ENCODE measurements around the gene BARX2. TPM values are rescaled to one million over a fixed set of nuclear protein-coding genes. Genes with fewer than 3 reads are reported as not detected.

The BARX2 gene
- total RNA-seq, 2 donors from 2014 or later: not detected

- peak in 1 of 2 donors; percentile 23 for ATAC-seq
- intact Hi-C loops (cut with DNase I): no loop called here
- no peak for DNase-seq
Observed at GRCh38 chr11:129372609-129373488, 2.8 kb upstream of the BARX2 start.

GRCh38 chr11:129373489-129373953 is 2.1 kb upstream of the BARX2 start:
- no peak for ATAC-seq
- no peak for DNase-seq
- intact Hi-C loops (cut with DNase I): no loop called here

GRCh38 chr11:129374081-129374992 is 1.3 kb upstream of the BARX2 start:
- ATAC-seq (no peak), DNase-seq (no peak)
- intact Hi-C loops (cut with DNase I): no loop called here

- intact Hi-C loops (cut with DNase I): no loop called here
- peak; percentile 58 to 76 for ATAC-seq
- DNase-seq: peak; percentile 21
Observed at GRCh38 chr11:129374993-129375750, 476 bp upstream of the BARX2 start.

DNA sequence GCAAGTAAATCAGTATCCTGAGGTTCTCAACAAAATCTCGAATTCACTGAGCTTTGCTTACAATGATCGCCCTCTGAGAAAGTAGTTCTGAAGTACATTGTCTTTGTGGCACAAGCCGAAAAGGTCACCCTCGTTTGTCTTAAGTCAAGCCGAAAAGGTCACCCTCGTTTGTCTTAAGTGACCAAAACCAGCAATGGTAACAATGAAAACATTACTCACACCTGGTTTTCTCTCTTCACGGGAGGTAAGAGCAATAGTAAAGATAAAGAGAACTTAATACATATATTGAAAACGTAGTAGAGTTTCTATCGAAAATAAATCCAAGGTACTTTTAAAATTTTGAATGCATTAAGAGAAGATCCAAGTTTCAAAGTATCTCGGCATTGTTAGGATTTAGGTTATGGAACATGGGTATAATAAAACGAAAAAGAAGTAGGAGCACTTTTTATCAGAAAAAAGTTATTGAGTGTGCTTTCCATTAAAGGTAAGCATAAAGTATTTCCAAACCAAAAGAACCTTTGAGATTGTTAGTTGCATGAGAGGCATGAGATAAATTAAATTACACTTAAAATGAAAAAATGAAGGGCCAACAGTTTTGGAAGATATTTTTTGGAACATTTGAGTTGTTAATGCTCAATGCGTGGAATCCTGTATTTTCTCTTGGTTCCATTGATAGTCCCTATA is 1.2 kb downstream of the BARX2 start:
- no peak for DNase-seq
- intact Hi-C loops (cut with DNase I): no loop called here
- no peak for ATAC-seq

- no peak for ATAC-seq
- no peak for DNase-seq
- intact Hi-C loops (cut with DNase I): no loop called here
Observed at GRCh38 chr11:129377739-129378138, 2.1 kb downstream of the BARX2 start.

- no peak for DNase-seq
- intact Hi-C loops (cut with DNase I): no loop called here
- ATAC-seq: no peak
Observed at GRCh38 chr11:129380413-129380812, 4.8 kb downstream of the BARX2 start.

GRCh38 chr11:129382583-129382982 is 6.9 kb downstream of the BARX2 start:
- ATAC-seq (no peak), DNase-seq (no peak)
- intact Hi-C loops (cut with DNase I): no loop called here

DNA sequence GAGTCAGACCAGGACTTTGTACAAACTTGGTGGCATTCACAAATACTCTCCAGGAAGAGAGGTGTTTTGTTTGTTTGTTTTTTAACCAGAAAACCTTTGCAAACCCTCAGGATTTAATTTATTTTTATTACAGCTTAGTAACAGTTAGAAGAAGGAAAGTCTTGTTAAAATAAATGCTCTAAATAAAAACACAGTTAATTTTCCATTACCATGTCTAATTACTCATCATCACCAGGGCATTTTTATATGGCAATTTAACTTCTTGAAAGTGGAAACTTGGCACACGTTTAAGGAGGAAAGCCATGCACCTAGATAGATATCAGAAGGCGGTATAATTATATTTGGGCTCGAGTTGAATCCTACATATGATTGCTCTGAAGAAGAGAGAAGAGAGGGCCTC is 7.4 kb downstream of the BARX2 start:
- DNase-seq: no peak
- ATAC-seq: no peak
- intact Hi-C loops (cut with DNase I): no loop called here

- peak in 1 of 2 donors; percentile 16 for ATAC-seq
- intact Hi-C loops (cut with DNase I): no loop called here
Observed at GRCh38 chr11:129383502-129383901, 7.9 kb downstream of the BARX2 start.

GRCh38 chr11:129384415-129384814 is 8.8 kb downstream of the BARX2 start:
- DNase-seq: no peak
- no peak for ATAC-seq
- intact Hi-C loops (cut with DNase I): no loop called here

More at GRCh38 chr11:129383502-129383901, 7.9 kb downstream of the BARX2 start:
- no peak for DNase-seq

DNA sequence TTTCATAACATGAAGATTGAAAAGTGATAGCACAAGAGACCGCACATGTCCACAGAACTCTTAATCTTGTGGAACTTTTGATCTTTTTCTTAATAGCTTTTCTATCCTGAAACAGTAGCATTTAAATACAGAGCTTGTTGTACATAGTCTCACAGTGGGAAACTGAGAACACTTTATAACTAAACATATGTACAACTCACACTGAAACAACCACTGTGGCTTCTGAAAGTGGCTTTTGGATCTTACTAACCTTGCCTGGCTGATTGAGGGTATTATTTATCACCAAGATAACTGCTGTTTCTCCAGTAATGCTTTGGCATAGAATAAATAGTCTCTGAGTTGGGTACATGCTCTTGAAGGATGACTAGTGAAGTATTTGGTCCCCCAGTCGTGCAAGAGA is 10.2 kb downstream of the BARX2 start:
- ATAC-seq: no peak
- intact Hi-C loops (cut with DNase I): no loop called here
- DNase-seq: no peak

- DNase-seq (no peak), ATAC-seq (peak in 1 of 2 donors; percentile 58)
- intact Hi-C loops (cut with DNase I): no loop called here
Observed at GRCh38 chr11:129386795-129387397, 11.2 kb downstream of the BARX2 start.

- DNase-seq (no peak), ATAC-seq (no peak)
- intact Hi-C loops (cut with DNase I): no loop called here
Observed at GRCh38 chr11:129387434-129387833, 11.8 kb downstream of the BARX2 start.

DNA sequence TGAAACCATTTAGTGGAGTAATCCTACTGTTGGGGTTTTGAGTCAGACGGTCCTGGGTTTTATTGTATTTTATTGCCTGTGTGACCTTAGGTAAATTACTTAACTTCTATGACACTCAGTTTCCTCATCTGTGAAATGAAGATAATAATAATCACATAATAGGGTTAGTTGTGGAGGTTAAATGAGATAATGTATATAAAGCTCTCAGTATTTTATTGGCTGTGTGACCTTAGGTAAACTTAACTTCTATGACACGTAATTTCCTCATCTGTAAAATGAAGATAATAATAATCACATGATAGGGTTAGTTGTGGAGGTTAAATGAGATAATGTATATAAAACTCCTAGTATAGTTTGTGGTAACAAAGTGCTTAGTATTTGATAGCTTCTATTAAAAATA is 13.2 kb downstream of the BARX2 start:
- ATAC-seq (no peak), DNase-seq (no peak)
- intact Hi-C loops (cut with DNase I): no loop called here

DNA sequence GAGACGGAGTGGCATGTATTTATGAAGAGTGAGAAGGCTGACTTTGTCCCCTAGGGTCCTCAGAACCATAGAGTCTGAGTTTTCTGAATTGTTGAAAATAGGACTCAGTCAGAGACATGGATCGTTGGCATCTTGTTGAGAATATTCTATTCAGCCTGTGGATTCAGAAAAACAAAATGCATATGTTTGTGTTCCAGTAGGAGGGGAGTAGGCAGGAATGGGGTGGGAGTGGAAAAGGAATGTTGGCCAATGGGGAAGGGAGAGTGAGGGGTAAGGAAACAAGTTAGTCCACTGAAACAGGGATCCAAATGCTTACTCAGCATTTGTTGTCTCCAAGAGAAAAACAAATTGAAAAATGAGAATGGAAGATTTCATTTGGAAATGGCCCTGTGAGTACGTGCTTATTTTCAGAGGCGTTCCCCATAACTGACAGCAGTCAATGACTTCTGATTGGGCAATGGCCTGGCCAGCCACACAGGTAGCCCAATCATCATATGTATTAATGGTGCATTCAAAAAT is 14.7 kb downstream of the BARX2 start:
- ATAC-seq: no peak
- no peak for DNase-seq
- intact Hi-C loops (cut with DNase I): no loop called here

- no peak for DNase-seq
- intact Hi-C loops (cut with DNase I): no loop called here
- ATAC-seq: no peak
Observed at GRCh38 chr11:129391360-129391759, 15.7 kb downstream of the BARX2 start.

DNA sequence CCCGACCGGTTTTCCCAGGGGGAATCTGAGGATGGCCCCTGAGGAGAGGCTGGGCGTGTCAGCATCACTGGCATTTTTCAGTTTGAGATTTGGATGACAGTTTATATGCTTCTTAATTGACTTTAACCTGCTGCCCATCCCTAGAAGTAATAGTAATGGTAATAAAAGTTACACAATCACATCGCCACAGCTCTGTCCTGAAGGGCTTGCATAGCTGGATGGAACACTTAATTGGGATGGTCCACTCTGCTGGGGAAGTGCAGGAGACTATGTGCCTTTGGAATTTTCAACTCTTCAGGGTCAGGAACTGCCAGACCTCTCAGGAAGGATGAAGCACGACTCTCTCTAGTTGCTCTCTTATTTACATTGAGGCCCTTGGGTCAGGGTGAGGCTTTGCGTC is 16.2 kb downstream of the BARX2 start:
- intact Hi-C loops (cut with DNase I): no loop called here
- no peak for DNase-seq
- no peak for ATAC-seq
